Fibroblast of upper back skin (primary cell): ENCODE results near the gene DMPK.
"Not testable (repeated sequence)": the region's sequence is repeated elsewhere in the genome, so short reads cannot be mapped to it uniquely, and the experiment has no call there.

Source experiments
- DNase-seq: peaks from one replicate; pipeline ENCODE4 v3.0.0-alpha.2; 2013

DMPK gene

GRCh38 chr19:45733160-45733810 lies 49.0 kb downstream of the DMPK start, which contains the start of gene MEIOSIN:
Gene MEIOSIN (plus strand): TSS chr19:45733439. CDS start chr19:45735377, 1,938 bp downstream.
- no peak for DNase-seq

GRCh38 chr19:45730368-45731288 lies 51.7 kb downstream of the DMPK start, which contains the start of gene FBXO46:
Gene FBXO46 (minus strand): TSS chr19:45730896. CDS start chr19:45713495, 17,401 bp downstream.
- peak; percentile 99 for DNase-seq

DNA sequence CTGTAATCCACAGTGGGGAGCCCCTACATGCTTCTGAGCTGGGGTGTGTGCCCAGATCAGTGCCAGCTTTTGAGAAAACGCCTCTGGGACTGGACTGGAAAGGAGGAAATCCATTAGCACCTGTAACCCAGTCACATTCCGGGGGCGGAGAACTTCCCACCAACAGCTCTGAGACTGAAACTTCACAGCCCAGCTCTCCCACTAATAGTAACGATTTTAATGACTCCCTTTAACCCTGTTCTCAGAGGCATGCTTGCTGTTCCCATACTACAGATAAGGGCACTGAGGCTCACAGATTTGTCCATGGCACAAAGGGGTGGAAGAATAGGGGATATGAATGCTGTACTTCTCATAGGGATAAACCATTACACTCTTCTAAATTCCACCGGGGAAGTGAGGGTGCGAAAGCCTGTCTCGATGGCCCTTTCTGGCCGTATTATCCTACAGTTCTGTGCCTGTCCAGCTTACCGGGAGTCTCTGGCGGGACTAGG lies 52.4 kb downstream of the DMPK start:
- DNase-seq, result no peak

DNA sequence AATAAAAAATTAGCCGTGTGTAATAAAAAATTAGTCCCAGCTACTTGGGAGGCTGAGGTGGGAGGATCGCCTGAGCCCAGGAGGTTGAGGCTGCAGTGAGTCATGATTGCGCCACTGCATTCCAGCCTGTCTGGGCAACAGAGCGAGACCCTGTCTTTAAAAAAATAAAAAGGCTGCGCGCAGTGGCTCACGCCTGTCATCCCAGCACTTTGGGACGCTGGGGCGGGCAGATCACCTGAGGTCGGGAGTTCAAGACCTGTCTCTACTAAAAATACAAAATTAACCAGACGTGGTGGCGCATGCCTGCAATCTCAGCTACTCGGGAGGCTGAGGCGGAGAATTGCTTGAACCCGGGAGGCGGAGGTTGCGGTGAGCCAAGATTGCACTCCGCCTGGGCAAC lies 53.6 kb downstream of the DMPK start:
- DNase-seq, result not testable (repeated sequence)

DNA sequence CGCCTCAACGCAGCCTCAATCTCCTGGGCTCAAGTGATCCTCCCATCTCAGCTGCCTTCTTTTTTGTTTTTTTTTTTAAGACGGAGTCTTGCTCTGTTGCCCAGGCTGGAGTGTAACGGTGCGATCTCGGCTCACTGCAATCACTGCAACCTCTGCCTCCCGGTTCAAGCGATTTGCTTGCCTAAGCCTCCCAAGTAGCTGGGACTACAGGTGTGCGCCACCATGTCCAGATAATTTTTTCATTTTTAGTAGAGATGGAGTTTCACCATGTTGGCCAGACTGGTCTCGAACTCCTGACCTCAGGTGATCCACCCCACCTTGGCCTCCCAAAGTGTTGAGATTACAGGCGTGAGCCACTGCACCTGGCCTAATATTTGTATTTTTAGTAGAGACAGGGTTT lies 62.2 kb downstream of the DMPK start:
- DNase-seq, result not testable (repeated sequence)
